GM19035 (cell line): ENCODE results near the gene CHGA.

ENCODE experiments used
- ATAC-seq: cut with Tn5 transposase; IDR thresholded peaks from one replicate; pipeline ENCODE4 v1.9.1; 2021; ENCODE audit not compliant: unreplicated experiment

CHGA gene

GRCh38 chr14:92902726-92903125, 20.2 kb upstream of the CHGA start:
- no peak for ATAC-seq

- ATAC-seq: no peak
Measured at GRCh38 chr14:92903359-92903758, 19.6 kb upstream of the CHGA start.

GRCh38 chr14:92905667-92906066, 17.3 kb upstream of the CHGA start:
- no peak for ATAC-seq

- no peak for ATAC-seq
Measured at GRCh38 chr14:92906420-92906819, 16.5 kb upstream of the CHGA start.

- ATAC-seq: no peak
Measured at GRCh38 chr14:92906823-92907222, 16.1 kb upstream of the CHGA start.

- ATAC-seq: no peak
Measured at GRCh38 chr14:92907316-92907911, 15.5 kb upstream of the CHGA start.

- ATAC-seq: no peak
Measured at GRCh38 chr14:92914087-92914656, 8.8 kb upstream of the CHGA start.

GRCh38 chr14:92916201-92916600, 6.7 kb upstream of the CHGA start:
- ATAC-seq: no peak

GRCh38 chr14:92917041-92917940, 5.7 kb upstream of the CHGA start:
- ATAC-seq: no peak

GRCh38 chr14:92917956-92918355, 5.0 kb upstream of the CHGA start:
- ATAC-seq: no peak

- no peak for ATAC-seq
Measured at GRCh38 chr14:92920001-92920400, 2.9 kb upstream of the CHGA start.

GRCh38 chr14:92922155-92922735, 705 bp upstream of the CHGA start:
- no peak for ATAC-seq

- no peak for ATAC-seq
Measured at GRCh38 chr14:92923744-92924103, 774 bp downstream of the CHGA start.

GRCh38 chr14:92924247-92924646, 1.3 kb downstream of the CHGA start:
- no peak for ATAC-seq

- no peak for ATAC-seq
Measured at GRCh38 chr14:92925446-92925845, 2.5 kb downstream of the CHGA start.

GRCh38 chr14:92926180-92926845, 3.4 kb downstream of the CHGA start:
- no peak for ATAC-seq

GRCh38 chr14:92926931-92927330, 4.0 kb downstream of the CHGA start:
- no peak for ATAC-seq

- ATAC-seq: no peak
Measured at GRCh38 chr14:92927349-92928257, 4.7 kb downstream of the CHGA start.

- ATAC-seq: no peak
Measured at GRCh38 chr14:92928258-92928629, 5.3 kb downstream of the CHGA start.

GRCh38 chr14:92928961-92929688, 6.2 kb downstream of the CHGA start:
- no peak for ATAC-seq
